ENCODE measurements around the gene CFAP74. TPM values are rescaled to one million over a fixed set of nuclear protein-coding genes. Genes with fewer than 3 reads are reported as not detected.

CFAP74 gene
- total and polyA plus RNA-seq, 2 of the 4 experiments (the other 2 are of a cell fraction): not detected

GRCh38 chr1:1880617-1881312 lies 122.8 kb downstream of the CFAP74 start:
- Histone ChIP-seq H3K4me1 (ENCODE audit: control insufficient read depth, insufficient read depth, low read length) (peaks cover 13% of the 10 kb centered on the region), H3K79me1 (ENCODE audit: low read depth in 1 of 2, low read length in 2 of 2) (peaks cover 0 to 37% of the 10 kb centered on the region in 2 experiments; a peak in 2 of 4 replicates), H4K20me1 (ENCODE audit: insufficient read depth, low read length) (peaks cover 100% of the 10 kb centered on the region), H3K14ac (replicated peaks; ENCODE audit: low read depth, low read length) (no peak overlapping the region), H2BK20ac (ENCODE audit: low read depth, low read length) (no peak overlapping the region), H4K5ac (ENCODE audit: low read depth, low read length) (no peak overlapping the region), H3K18ac (ENCODE audit: low read depth, low read length) (no peak overlapping the region), H3K4me3 (ENCODE audit: insufficient read depth, low read depth, low read length) (no peak overlapping the region), H3K27ac (ENCODE audit: insufficient read depth, low read length) (no peak overlapping the region), H2AFZ (replicated peaks; ENCODE audit: low read length, poor library complexity) (no peak overlapping the region), H2BK5ac (ENCODE audit: low read depth, low read length, poor library complexity, severe bottlenecking) (no peak overlapping the region), H3K27me3 (ENCODE audit: control insufficient read depth, insufficient read depth, low read length) (no peaks in the 10 kb centered on the region), H3K23ac (ENCODE audit: low read depth, low read length) (no peak overlapping the region), H2BK120ac (ENCODE audit: low read depth, low read length) (no peak overlapping the region), H3K9me3 (ENCODE audit: control insufficient read depth, insufficient read depth, low read length) (no peaks in the 10 kb centered on the region), H3K4me2 (ENCODE audit: low read depth, low read length) (no peak overlapping the region), H3K36me3 (ENCODE audit: control insufficient read depth, insufficient read depth, low read length) (peaks cover 17% of the 10 kb centered on the region), H3K9me1 (ENCODE audit: insufficient read depth, low read length) (peaks cover 36% of the 10 kb centered on the region), H3K4ac (ENCODE audit: low read depth, low read length) (no peak overlapping the region), H2AK5ac (ENCODE audit: low read depth, low read length) (no peak overlapping the region), H4K91ac (ENCODE audit: insufficient read depth, low read depth, low read length) (no peak overlapping the region), H3K9ac (ENCODE audit: low read depth, low read length) (no peak overlapping the region), H3K56ac (ENCODE audit: extremely low read depth, insufficient read depth, low read length) (no peak overlapping the region), H4K8ac (ENCODE audit: low read depth in 2 of 2, low read length in 2 of 2) (no peak overlapping the region), H2BK15ac (ENCODE audit: low read depth, low read length) (no peak overlapping the region), H2AK9ac (replicated peaks; ENCODE audit: low read depth, low read length, poor library complexity) (peak overlapping the region; percentile 33)
- no peak for TF ChIP-seq MAZ (IDR thresholded peaks at IDR 0.05; ENCODE audit: borderline replicate concordance, low read depth, low read length)
- dilution Hi-C loops (cut with HindIII; ENCODE audit: low sequenced_read_pairs, unreplicated experiment) (loop anchor here (10.0 kb wide), 1 partner anchor 56 kb away; no protein-coding TSS in a partner anchor), intact Hi-C loops (cut with micrococcal nuclease) (loop anchor here (5.0 kb wide), 1 partner anchor 33 kb away; no protein-coding TSS in a partner anchor), in situ Hi-C loops (cut with MboI; ENCODE audit: low sequenced_read_pairs) (loop anchor here (10.0 kb wide), 1 partner anchor 86 kb away; no protein-coding TSS in a partner anchor)
- WGBS, 2 experiments (ENCODE audit: extremely low coverage in 2 of 2, insufficient read length in 1 of 2): 88% methylated on average over 9 of the region's 13 CpGs; no CpG with 5 or more reads in 1 of the 2 experiments
- no peak for ATAC-seq (ENCODE audit: low read depth)
- POLR2A ChIA-PET (ENCODE audit: unreplicated experiment): no interaction called here
- CTCF ChIA-PET: no interaction called here
- BruUV-seq (replicated peaks): no TSS peak
- no peak for DNase-seq
